HG03354 (cell line): ENCODE results near the gene SPEF1.
A peak's percentile ranks its signal among the peaks of the same experiment; 100 is the strongest.

Experiments
- ATAC-seq: cut with Tn5 transposase; IDR thresholded peaks from one replicate; pipeline ENCODE4 v1.9.1; 2021; ENCODE audit warnings: mild to moderate bottlenecking; ENCODE audit not compliant: unreplicated experiment, poor library complexity, severe bottlenecking

The SPEF1 gene

GRCh38 chr20:3811467-3812258 is 30.4 kb upstream of the SPEF1 start:
- no peak for ATAC-seq

- ATAC-seq: no peak
These were observed 27.3 kb upstream of the SPEF1 start for GRCh38 chr20:3808544-3808943.

- no peak for ATAC-seq
These were observed 23.5 kb upstream of the SPEF1 start for GRCh38 chr20:3804781-3805180.

GRCh38 chr20:3804254-3804751 is 23.1 kb upstream of the SPEF1 start:
- ATAC-seq: no peak

GRCh38 chr20:3803854-3804253 is 22.6 kb upstream of the SPEF1 start:
- no peak for ATAC-seq

- ATAC-seq: no peak
These were observed 22.0 kb upstream of the SPEF1 start for GRCh38 chr20:3803289-3803688.

- no peak for ATAC-seq
These were observed 21.4 kb upstream of the SPEF1 start for GRCh38 chr20:3802524-3803239.

GRCh38 chr20:3801846-3802245 is 20.6 kb upstream of the SPEF1 start:
- ATAC-seq: no peak

GRCh38 chr20:3801299-3801698 is 20.1 kb upstream of the SPEF1 start:
- ATAC-seq: no peak

GRCh38 chr20:3800878-3801260 is 19.6 kb upstream of the SPEF1 start:
- ATAC-seq: no peak

GRCh38 chr20:3800256-3800877 is 19.1 kb upstream of the SPEF1 start:
- ATAC-seq: no peak

GRCh38 chr20:3798908-3799248 is 17.6 kb upstream of the SPEF1 start:
- no peak for ATAC-seq

- no peak for ATAC-seq
These were observed 17.1 kb upstream of the SPEF1 start for GRCh38 chr20:3798373-3798768.

- ATAC-seq: no peak
These were observed 16.5 kb upstream of the SPEF1 start for GRCh38 chr20:3797592-3798372.

GRCh38 chr20:3797226-3797545 is 15.9 kb upstream of the SPEF1 start:
- ATAC-seq: no peak

- peak; percentile 11 for ATAC-seq
These were observed 15.4 kb upstream of the SPEF1 start for GRCh38 chr20:3796477-3797225.

GRCh38 chr20:3795511-3796468 is 14.5 kb upstream of the SPEF1 start, which contains the start of gene CDC25B:
CDC25B (plus strand) TSS chr20:3796310; CDS start chr20:3796532, 222 bp downstream.
- ATAC-seq: peak; percentile 66

GRCh38 chr20:3794701-3795420 is 13.6 kb upstream of the SPEF1 start:
- ATAC-seq: no peak
